ENCODE data around the gene SMOC2. TPM values are rescaled to one million over a fixed set of nuclear protein-coding genes. Genes with fewer than 3 reads are reported as not detected.

The SMOC2 gene
- total RNA-seq, 3 donors from 2014 or later: 14.4 to 67.2 (median 63.6) TPM

DNA sequence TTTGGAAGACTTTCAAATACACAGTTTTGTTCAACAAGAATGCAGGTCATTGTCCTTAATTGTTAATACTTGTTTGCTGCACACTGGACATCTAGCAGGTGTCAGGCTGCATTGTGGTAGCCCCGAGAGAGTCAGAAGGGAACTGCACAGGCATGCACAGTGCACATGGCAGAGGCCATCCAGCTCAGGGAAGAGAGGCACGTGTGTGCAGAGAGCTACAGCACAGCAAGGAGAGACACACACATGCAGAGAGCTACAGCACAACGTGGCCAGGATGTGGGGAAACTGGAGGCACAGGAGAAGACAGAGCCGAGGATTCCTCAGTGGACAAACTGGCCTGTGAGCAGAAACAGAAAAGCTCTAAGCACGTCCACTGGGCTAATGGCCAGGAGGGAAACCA lies 272.0 kb downstream of the SMOC2 start:
- Histone ChIP-seq H3K9me3 (no peaks in the 10 kb centered on the region), H3K36me3 (no peaks in the 10 kb centered on the region), H3K4me1 (no peaks in the 10 kb centered on the region), H3K27me3 (no peaks in the 10 kb centered on the region), H3K27ac (no peak overlapping the region), H3K4me3 (no peak overlapping the region)
- TF ChIP-seq POLR2AphosphoS5 (IDR thresholded peaks at IDR 0.05) (no peak), POLR2A (IDR thresholded peaks at IDR 0.05) (no peak)
- TF ChIP-seq, protein P1, sequence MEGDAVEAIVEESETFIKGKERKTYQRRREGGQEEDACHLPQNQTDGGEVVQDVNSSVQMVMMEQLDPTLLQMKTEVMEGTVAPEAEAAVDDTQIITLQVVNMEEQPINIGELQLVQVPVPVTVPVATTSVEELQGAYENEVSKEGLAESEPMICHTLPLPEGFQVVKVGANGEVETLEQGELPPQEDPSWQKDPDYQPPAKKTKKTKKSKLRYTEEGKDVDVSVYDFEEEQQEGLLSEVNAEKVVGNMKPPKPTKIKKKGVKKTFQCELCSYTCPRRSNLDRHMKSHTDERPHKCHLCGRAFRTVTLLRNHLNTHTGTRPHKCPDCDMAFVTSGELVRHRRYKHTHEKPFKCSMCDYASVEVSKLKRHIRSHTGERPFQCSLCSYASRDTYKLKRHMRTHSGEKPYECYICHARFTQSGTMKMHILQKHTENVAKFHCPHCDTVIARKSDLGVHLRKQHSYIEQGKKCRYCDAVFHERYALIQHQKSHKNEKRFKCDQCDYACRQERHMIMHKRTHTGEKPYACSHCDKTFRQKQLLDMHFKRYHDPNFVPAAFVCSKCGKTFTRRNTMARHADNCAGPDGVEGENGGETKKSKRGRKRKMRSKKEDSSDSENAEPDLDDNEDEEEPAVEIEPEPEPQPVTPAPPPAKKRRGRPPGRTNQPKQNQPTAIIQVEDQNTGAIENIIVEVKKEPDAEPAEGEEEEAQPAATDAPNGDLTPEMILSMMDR (IDR thresholded peaks at IDR 0.05): no peak
- DNase-seq (ENCODE audit: low spot score in 2 of 2): no peak
- intact Hi-C loops (cut with DNase I; ENCODE audit: low total_unique reads): no loop called here

DNA sequence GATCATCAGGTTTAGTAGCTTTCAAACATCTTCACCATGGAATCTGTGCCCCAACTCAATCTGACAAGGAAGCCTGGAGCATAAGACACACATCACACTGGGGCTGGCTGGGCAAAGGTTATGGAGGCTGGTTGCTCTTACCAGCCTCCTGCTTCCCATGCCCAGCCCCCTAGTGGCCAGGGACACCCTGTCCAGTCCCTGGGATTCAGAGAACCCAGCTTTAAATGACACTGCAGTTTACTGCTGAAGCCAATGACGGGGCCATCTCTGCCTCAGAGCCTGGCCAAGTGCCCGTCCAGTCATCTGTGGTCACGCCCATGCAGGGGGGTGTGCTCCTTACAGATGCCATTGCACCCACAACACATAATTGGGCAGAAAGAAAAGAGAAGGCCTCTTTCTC lies 272.9 kb downstream of the SMOC2 start:
- Histone ChIP-seq H3K4me3 (no peak overlapping the region), H3K27me3 (no peaks in the 10 kb centered on the region), H3K27ac (no peak overlapping the region), H3K4me1 (no peaks in the 10 kb centered on the region), H3K36me3 (no peaks in the 10 kb centered on the region), H3K9me3 (no peaks in the 10 kb centered on the region)
- TF ChIP-seq, protein P1 (IDR thresholded peaks at IDR 0.05): no peak
- TF ChIP-seq POLR2A (IDR thresholded peaks at IDR 0.05): no peak
- intact Hi-C loops (cut with DNase I; ENCODE audit: low total_unique reads): no loop called here
- DNase-seq (ENCODE audit: low spot score in 2 of 2): no peak

DNA sequence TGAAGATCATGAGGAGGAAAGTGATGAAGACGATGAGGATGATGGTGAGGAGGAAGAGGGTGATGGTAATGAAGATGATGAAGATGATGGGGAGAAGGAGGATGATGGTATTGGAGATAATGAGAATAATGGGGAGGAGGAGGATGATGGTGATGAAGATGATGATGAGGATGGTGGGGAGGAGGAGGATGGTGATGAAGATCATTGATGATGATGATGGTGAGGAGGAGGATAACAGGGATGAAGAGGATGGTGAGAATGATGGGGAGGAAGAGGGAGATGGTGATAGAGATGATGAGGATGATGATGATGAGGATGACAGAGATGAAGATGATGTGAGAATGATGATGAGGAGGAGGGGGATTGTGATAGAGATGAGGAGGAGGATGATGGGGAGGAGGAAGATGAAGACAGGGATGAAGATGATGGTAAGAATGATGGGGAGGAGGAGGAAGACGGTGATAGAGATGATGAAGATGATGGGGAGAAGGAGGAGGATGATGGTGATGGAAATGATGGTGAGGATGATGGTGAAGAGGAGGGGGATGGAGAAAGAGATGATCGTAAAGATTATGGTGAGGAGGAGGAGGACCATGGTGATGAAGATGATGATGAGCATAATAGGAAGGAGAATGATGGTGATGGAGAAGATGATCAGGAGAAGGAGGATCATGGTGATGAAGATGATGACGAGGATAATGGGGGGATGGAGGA lies 273.7 kb downstream of the SMOC2 start:
- H3K27me3 ChIP-seq: no peaks in the 10 kb centered on the region
- no peaks in the 10 kb centered on the region for H3K4me1 ChIP-seq
- no peaks in the 10 kb centered on the region for H3K9me3 ChIP-seq
- H3K36me3 ChIP-seq: no peaks in the 10 kb centered on the region
- no peak overlapping the region for H3K4me3 ChIP-seq
- no peak overlapping the region for H3K27ac ChIP-seq
- intact Hi-C loops (cut with DNase I; ENCODE audit: low total_unique reads): loop anchor here (5.0 kb wide), 1 partner anchor 1083 kb away; no protein-coding TSS in a partner anchor
- DNase-seq (ENCODE audit: low spot score in 2 of 2): no peak
- TF ChIP-seq POLR2A (IDR thresholded peaks at IDR 0.05) (no peak), POLR2AphosphoS5 (IDR thresholded peaks at IDR 0.05) (no peak)
- TF ChIP-seq, protein P1 (IDR thresholded peaks at IDR 0.05): no peak

DNA sequence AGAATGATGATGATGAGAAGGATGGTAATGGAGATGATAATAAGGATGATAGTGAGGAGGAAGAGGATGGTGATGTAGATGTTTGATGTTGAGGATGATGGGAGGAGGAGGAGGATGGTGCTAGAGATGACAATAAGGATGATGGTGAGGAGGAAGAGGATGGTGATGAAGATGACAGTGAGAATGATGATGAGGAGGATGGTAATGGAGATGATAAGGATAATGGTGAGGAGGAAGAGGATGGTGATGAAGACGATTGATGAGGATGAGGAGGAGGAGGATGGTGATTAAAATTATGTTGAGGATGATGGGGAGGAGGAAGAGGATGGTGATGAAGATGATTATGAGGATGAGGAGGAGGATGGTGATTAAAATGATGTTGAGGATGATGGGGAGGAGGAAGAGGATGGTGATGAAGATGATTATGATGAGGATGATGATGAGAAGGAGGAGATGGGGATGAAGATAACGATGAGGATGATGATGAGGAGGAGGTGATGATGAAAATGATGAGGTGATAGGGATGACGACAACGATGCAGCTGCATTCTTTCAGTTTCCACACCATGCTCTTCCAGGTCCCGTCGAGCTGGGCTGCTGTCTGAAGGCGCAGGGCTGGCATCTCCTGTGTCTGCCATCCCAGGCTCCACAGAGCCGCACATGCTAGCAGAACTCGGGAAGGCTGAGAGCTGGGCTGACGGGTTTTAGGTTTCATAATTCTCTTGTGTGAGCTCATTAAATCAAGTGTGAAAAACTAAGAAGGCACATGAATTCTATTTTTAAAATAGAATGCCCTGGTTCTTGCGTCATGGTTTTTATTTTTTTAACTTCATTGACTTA lies 274.9 kb downstream of the SMOC2 start:
- TF ChIP-seq POLR2A (IDR thresholded peaks at IDR 0.05) (no peak), POLR2AphosphoS5 (IDR thresholded peaks at IDR 0.05) (no peak)
- TF ChIP-seq, protein P1 (IDR thresholded peaks at IDR 0.05): no peak
- Histone ChIP-seq H3K4me1 (no peaks in the 10 kb centered on the region), H3K4me3 (no peak overlapping the region), H3K27ac (no peak overlapping the region), H3K9me3 (no peaks in the 10 kb centered on the region), H3K36me3 (no peaks in the 10 kb centered on the region), H3K27me3 (no peaks in the 10 kb centered on the region)
- no peak for DNase-seq (ENCODE audit: low spot score in 2 of 2)
- intact Hi-C loops (cut with DNase I; ENCODE audit: low total_unique reads): loop anchor here (5.0 kb wide), 1 partner anchor 1081 kb away; no protein-coding TSS in a partner anchor

DNA sequence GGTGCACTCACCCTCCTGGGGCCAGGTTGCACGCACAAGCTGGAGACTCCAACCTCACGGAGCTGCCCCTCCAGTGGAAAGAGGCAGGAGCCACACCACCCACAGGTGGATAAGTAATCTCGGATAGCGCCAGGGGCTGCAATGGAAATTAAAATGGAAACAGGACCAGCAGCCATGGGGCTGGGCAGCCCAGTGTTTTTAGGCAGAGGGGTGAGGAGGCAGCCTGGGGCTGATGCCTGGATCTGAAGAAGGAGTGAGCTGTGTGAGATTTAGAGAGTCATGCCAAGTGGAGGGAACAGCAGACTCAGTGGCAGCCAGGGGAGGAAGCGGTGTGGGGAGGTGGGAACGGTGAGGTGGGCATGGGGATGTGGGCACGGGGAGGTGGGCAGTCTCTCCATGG lies 275.6 kb downstream of the SMOC2 start:
- TF ChIP-seq, protein P1 (IDR thresholded peaks at IDR 0.05): no peak
- TF ChIP-seq POLR2AphosphoS5 (IDR thresholded peaks at IDR 0.05) (no peak), POLR2A (IDR thresholded peaks at IDR 0.05) (no peak)
- no peaks in the 10 kb centered on the region for H3K9me3 ChIP-seq
- H3K27ac ChIP-seq: no peak overlapping the region
- no peak for DNase-seq (ENCODE audit: low spot score in 2 of 2)
- H3K4me1 ChIP-seq: no peaks in the 10 kb centered on the region
- no peaks in the 10 kb centered on the region for H3K27me3 ChIP-seq
- no peaks in the 10 kb centered on the region for H3K36me3 ChIP-seq
- intact Hi-C loops (cut with DNase I; ENCODE audit: low total_unique reads): loop anchor here (5.0 kb wide), 1 partner anchor 1081 kb away; no protein-coding TSS in a partner anchor
- H3K4me3 ChIP-seq: no peak overlapping the region

All from breast epithelium (tissue), 4 donors.